HG02571 (cell line): ENCODE results near the gene PLCG2.
"Not testable (repeated sequence)": the region's sequence is repeated elsewhere in the genome, so short reads cannot be mapped to it uniquely, and the experiment has no call there.

Source experiments
- ATAC-seq: cut with Tn5 transposase; IDR thresholded peaks from one replicate; pipeline ENCODE4 v1.9.1; 2021; ENCODE audit warnings: mild to moderate bottlenecking, moderate library complexity; ENCODE audit not compliant: unreplicated experiment

PLCG2 gene

DNA sequence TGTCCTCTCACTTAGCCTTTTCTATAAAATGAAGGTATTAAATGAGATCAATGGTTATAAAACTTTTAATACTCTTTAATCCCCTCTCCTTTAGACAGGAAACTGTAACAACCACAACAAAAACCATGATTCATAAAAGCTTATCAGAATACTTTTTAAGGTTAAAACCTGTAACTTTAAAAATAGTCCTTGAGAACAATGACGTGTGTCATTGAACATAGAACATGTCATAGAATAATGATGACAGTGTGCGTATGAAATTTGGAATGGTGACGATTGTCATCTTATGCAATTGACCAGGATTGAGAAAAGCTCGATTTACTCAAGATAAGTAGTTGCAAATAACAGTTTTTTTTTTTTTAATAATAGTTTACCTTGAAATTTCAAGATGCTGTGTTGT is 94.1 kb downstream of the PLCG2 start:
- ATAC-seq, result no peak

DNA sequence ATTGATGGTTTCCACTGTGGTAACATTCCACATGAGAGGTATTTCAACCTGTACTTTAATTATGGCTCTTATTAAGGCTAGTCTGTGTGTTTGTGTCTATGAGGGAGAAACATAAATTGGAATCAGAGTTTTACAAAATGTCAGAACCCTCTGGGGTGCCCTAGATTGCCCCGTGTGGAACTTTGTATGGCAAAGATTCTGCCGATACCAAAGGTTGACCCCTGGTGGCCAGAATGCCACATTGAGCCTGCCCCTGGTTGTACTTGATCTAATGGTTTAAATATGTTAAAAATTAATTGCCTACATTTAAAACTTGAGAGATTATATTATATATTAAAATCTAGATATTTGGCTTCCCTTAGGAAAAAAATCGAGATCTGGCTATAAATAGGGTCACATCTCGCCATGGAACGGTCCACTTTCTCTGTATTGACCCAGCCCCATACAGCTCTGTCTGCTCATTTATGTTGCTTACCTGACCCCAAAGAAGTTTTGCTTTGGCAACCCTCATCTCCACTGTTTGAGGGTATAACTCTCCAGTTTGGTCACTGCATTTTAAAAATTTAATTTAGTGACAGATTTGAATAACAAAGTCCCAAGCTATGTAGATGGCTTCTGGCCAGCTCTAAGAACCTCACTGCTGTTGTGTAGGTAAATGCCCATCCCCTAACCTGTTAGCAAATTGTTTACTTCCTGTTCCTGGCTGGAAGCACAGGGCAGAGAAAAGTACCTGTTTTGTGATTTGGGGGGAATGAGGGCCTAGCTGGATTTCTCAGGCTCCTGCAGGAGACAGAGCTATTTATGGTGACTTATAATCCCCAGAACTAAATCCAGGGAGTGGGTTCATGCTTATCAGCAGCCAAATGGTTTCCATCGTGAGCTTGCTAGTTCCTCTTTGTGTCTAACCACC is 95.0 kb downstream of the PLCG2 start:
- no peak for ATAC-seq

DNA sequence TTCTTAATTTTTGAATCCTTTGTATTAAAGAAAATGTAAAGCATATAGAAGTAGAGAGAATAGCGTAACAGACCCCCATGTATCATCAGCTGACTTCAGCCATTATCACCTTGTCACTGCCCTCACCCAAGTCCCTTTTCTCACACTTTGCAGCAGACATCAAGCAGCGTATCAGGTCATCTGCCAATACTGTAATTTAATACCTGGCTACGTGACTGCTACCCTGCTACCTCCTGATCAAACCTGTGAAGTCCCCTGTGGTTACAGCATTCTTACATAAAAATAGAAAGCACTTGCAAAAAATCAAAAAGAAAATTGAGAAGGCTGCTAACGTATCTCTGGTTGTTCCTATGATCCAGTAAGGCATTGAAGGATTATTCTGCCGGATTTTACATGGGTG is 96.4 kb downstream of the PLCG2 start:
- ATAC-seq, result no peak

- no peak for ATAC-seq
Observed at GRCh38 chr16:81876273-81876900, 97.3 kb downstream of the PLCG2 start.

GRCh38 chr16:81877490-81877889 is 98.4 kb downstream of the PLCG2 start:
- not testable (repeated sequence) for ATAC-seq

GRCh38 chr16:81878529-81878928 is 99.4 kb downstream of the PLCG2 start:
- ATAC-seq, result no peak

GRCh38 chr16:81879625-81880024 is 100.5 kb downstream of the PLCG2 start:
- ATAC-seq, result no peak

DNA sequence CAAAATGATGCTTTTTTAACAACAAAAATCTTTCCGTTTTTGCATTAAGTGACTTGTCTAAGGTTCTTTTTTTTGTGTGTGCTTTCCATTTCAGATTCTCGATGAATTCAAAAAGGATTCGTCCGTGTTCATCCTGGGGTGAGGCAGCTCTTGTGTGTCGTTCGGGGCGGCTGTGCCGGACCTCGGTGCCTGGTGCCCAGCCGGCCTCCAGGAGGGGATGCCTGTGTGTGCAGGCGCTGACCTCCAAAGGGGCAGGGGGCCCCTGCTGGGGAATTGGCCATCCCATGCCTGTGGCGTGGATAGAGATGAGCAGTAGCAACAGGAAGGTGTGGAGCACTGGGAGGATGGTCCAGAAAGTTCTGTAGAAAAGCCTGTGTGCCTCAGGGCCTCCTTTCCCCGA is 101.7 kb downstream of the PLCG2 start:
- ATAC-seq, result no peak

DNA sequence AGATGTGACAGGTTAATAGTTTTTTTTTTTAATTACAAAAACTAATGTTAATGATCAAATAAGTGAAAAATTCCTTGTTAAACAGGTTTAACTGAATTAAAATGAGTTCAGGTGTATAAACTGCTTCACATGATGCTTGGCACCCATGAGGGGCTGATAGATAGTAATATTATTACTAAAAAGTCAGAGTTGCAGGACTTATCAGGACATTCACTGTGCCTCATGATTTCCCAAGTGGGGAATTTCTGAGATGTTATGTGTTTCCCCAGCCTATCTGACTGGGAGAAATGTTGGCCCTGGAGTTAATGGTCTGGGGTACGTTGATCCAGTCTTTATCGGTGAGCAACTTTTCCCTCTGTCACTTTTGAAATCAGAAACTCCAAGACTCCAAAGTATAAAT is 102.1 kb downstream of the PLCG2 start:
- ATAC-seq, result no peak

GRCh38 chr16:81882559-81882958 is 103.5 kb downstream of the PLCG2 start:
- ATAC-seq, result no peak

DNA sequence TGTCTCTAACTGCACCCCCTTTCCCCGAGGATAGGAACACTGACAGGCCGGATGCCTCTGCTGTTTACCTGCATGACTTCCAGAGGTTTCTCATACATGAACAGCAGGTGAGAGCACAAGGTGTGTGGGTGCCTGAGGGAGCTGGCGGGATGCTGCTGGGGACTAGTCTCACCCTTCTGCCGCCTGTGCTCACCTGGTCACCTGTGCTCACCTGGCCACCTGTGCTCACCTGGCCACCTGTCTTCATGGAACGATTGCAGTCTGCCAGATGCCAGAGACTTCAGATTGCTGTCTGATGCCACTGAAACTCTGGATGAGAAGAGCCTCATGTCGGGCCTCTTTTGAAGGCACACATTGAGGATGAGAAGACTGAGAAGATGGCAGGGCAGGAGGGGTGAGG is 104.1 kb downstream of the PLCG2 start:
- ATAC-seq, result no peak

DNA sequence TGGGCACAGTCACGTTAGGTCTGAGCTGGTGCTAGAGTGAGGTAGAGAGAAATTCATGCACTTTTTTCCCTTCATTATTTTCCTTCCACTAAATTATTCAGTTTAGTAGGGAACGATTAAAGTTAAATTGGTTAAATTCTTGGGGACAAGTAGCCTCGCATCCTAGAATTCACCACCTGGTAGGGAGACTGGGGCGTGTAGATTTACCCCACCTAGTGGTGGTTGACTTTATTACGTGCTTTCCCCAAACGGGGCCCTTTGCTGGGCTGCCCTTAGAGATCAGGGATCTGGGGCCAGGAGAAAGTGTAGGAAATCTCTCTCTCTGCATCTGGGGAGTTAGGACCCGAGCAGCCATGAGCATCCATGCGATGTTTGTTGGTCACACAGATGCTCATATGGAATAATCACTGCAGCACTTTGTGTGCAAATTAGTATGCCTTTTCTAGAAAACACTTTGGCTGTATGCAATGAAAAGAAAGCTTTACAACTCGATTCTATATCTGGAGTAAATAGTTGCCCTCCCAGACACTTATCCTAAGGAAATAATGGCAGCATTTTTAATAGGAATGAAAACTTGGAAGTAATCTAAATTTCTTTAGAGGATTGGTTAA is 107.0 kb downstream of the PLCG2 start:
- no peak for ATAC-seq

- no peak for ATAC-seq
Observed at GRCh38 chr16:81888520-81889394, 109.7 kb downstream of the PLCG2 start.

GRCh38 chr16:81891736-81892364 is 112.8 kb downstream of the PLCG2 start:
- no peak for ATAC-seq

- ATAC-seq, result no peak
Observed at GRCh38 chr16:81894592-81894991, 115.5 kb downstream of the PLCG2 start.

DNA sequence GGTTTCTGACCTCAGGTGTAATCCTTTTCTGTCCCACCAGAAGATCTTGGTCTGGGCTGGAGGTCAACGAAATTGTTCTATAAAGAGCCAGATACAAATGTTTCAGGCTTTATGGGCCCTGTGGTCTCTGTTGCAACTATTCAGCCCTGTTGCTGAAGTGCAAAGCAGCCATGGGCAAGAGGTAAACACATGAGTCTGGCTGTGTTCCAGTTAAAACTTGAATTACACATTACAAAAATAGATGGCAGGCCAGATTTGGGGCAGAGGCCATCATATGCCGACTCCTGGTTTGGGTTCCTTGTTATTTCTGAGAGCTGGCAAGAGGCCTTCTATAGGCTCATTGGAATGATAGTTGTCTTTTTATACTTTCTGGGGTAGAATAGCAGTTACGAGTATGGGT is 117.8 kb downstream of the PLCG2 start:
- ATAC-seq, result no peak

DNA sequence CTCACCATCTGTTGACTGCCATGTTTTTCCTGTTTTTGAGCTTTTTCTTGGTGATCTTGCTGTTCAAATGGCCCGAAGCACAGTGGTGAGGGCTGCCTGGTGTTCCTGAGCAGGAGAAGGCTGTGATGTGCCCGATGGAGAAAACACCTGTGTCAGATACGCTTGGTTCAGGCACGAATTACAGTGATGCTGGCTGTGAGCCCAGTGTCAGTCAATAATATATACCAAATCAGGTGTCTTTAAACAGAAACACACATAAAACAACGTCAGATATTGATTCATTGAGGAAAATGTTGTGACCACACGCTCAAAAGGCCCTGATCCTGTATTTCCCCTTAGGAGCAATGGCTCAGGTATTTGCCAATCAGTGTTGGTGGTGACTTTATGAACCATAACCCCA is 120.5 kb downstream of the PLCG2 start:
- no peak for ATAC-seq

- no peak for ATAC-seq
Observed at GRCh38 chr16:81900014-81900413, 120.9 kb downstream of the PLCG2 start.

- ATAC-seq, result no peak
Observed at GRCh38 chr16:81900456-81900855, 121.4 kb downstream of the PLCG2 start.

GRCh38 chr16:81901484-81901883 is 122.4 kb downstream of the PLCG2 start:
- ATAC-seq, result no peak

DNA sequence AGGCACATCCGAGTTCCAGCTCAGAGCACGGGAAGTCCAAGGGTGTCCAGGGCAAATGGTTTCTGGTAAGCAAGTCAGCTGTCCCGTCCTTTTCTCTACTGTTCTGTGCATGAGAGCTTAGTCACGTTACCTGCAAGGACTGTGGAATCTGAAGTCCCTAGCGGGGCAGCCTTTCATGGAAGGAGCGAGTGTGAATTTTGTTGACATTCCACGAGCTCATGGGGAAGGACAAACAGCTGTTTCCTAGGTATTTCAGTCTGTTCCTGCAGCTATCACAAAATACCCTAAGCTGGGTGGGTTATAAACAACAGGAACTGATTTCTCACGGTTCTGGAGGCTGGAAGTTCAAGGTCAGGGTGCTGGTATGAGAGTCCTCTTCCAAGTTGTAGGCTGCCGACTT is 122.9 kb downstream of the PLCG2 start:
- ATAC-seq, result no peak
